Measurements from ENCODE around the gene GOSR2.

Gene GOSR2

DNA sequence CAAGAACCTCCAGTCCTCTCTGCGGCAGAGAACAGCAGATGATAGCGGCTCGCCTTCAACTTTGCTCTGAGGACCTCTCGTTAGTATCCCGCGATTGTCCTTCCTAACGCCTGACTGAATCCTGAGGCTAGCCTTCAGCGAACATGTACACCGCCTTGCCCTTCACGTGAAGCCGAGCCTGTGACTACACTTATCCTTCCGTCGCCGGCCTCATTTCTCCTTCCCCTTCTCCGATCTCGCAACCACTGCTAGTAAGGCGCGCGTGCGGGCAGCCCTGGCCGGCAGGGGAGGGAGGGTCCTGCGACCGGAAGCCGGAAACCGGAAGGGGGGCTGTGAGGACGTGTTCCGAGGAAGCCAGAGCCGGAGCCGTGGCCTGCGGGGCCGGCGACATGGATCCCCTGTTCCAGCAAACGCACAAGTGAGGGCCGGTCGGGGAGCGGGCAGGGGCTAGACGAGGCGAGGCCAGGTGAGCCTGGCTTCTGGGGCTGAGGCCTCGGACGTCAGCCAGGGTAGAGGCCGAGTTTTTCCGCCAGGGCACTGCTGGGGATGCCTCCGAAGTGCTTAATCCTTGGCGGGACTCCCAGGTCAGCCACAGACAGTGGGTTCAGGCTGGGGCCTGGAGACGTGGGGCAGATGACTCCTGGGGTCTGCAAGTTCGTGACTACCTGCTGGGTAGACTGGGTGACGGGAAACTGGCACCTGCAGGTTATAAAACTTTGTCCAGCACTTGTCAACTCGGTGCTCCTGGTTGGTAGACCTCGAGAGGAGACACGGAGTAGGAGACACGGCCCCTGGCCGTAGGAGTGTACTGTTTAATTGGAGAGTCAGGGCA is at the start of gene GOSR2:
Gene GOSR2 (plus strand): TSS at position 357 of the 832 bp plus-strand sequence. CDS start 33 bp downstream, at position 390.
- DNase-seq (ENCODE audit: low read depth) = peak; percentile 83

DNA sequence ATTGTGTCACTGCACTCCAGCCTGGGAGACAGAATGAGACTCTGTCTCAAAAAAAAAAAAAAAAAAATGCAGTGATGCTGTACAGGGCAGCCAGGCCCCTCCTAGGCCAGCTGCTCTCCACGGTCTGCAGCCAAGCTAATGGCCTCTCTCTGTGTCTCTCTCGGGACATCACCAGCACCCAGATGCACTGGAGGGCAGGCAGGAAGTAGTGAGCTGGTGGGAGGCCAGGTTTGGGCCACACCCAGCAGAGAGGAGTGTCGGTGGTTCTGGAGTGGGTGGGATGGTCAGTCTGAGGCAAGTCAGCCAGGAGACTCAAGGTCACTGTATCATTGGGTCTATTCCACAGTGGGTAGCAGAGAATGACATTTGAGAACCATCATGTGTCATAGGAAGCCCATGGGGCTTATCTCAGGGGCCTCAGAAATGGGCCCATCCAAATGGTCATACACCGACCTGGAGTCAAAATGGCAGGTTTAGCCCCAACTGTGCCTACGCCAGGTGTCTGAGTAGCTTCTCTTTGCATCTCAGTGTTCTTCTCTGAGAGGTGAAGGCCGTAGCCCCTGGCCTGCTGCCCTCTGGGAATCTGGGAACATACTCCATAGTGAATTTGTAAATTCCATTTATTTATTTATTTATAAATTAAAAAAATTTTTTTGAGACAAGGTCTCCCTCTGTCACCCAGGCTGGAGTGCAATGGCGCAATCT is 48.9 kb upstream of the GOSR2 start:
- no peak for DNase-seq (ENCODE audit: low read depth)

DNA sequence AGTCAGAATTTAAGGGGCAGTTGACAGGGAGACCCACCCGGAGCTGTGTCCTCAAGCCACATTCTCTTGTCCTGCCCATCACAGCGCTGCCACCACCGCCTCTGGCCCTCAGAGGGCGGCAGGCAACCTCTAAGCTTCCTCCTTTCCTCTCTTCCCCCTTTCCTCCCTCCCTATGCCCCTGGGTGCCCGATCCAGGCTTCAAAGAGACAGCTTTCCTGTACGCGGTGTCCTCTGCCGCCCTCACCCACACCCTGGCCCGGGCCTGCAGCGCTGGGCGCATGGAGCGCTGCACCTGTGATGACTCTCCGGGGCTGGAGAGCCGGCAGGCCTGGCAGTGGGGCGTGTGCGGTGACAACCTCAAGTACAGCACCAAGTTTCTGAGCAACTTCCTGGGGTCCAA is 48.1 kb upstream of the GOSR2 start:
- no peak for DNase-seq (ENCODE audit: low read depth)

DNA sequence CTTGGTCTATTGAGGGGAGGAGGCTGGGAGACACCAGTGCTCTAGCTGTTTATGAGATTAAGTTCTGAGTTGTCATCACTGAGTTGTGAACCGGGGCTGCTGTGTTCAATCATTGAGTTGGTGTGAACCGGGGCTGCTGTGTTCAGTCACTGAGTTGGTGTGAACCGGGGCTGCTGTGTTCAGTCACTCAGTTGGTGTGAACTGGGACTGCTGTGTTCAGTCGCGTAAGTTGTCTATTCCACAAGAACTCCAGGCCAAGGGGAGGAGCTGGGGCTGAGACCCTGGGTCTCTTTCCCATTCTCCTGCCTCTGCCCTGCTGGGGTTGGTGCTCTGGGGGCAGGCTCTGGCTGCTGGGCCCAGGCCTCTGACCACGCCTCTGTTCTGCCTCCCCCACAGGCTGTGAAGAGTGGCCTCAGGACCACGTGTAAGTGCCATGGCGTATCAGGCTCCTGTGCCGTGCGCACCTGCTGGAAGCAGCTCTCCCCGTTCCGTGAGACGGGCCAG is 47.1 kb upstream of the GOSR2 start:
- no peak for DNase-seq (ENCODE audit: low read depth)

DNA sequence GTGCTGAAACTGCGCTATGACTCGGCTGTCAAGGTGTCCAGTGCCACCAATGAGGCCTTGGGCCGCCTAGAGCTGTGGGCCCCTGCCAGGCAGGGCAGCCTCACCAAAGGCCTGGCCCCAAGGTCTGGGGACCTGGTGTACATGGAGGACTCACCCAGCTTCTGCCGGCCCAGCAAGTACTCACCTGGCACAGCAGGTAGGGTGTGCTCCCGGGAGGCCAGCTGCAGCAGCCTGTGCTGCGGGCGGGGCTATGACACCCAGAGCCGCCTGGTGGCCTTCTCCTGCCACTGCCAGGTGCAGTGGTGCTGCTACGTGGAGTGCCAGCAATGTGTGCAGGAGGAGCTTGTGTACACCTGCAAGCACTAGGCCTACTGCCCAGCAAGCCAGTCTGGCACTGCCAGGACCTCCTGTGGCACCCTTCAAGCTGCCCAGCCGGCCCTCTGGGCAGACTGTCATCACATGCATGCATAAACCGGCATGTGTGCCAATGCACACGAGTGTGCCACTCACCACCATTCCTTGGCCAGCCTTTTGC is 46.5 kb upstream of the GOSR2 start:
- no peak for DNase-seq (ENCODE audit: low read depth)

DNA sequence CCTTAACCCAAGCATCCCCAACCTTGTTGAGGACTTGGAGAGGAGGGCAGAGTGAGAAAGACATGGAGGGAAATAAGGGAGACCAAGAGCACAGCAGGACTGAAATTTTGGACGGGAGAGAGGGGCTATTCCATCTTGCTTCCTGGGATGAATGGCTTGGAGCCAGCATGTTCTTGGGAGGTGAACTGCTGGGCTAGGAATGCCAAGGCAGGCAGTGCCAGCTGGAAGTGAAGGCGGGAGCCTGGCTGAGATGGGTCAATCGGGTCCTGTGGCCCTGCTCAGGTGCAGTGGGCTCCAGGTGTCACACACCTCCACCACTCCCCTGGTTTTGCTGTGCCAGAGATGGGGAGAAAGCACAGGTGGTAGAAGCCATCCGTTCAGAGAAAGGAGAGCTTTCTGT is 46.0 kb upstream of the GOSR2 start:
- DNase-seq (ENCODE audit: low read depth) = no peak

DNA sequence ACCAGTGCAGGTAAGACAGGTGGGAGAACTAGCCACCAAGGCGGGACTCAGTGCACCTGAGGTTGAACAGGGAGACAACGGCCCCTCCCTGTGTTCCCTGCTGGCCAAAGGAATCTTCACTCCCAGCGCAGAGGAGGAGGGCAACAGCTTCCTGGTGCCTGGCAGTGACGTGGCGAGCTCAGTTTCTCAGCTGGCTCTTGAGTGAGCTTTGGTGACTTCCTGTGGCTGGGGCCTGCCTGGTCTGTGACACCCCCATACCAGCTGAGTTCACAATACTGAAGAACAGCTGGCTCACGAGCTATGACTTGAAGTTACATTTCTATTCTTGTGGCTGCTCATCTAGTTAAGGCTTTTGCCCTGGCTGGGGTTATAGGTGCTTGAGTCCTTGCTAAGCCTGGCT is 45.5 kb upstream of the GOSR2 start:
- DNase-seq (ENCODE audit: low read depth) = no peak

DNA sequence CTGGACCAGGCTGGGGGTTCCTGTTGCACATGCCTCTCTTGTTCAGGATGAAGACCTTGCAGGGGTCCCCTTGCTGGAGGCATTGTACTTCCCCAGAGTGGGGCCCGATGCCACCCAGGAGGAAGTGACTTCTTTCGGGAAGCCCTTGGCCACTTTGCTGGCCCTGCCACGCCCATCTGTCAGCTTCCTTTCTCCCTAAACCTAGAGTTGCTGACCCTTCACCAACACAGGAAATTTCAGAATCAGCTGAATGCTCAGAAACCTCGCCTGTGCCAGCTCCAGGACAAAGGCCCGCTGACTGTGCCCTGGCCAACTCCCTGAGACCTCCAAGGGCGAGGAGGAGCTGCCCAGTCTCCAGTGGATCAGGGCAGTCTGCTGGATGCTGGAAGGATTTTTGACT is 44.9 kb upstream of the GOSR2 start:
- no peak for DNase-seq (ENCODE audit: low read depth)

DNA sequence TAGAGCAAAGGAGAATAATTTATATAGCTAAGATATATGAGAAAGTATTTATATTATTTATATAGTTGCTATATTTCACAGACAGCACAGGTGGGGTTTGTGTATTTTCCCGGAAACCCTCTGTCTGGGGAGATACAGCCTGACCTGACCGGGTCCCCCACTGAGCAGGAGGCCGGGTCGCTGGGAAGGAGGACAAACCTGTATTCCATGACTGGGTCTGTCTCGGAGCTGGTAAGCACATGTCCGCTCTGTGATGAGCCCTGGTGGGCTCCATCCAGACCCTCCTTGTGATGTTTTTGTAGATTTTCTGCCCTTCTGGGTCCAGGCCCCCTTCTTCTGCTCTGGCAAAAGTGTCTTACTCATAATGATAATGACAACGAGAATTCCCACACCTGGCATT is 43.9 kb upstream of the GOSR2 start:
- no peak for DNase-seq (ENCODE audit: low read depth)

DNA sequence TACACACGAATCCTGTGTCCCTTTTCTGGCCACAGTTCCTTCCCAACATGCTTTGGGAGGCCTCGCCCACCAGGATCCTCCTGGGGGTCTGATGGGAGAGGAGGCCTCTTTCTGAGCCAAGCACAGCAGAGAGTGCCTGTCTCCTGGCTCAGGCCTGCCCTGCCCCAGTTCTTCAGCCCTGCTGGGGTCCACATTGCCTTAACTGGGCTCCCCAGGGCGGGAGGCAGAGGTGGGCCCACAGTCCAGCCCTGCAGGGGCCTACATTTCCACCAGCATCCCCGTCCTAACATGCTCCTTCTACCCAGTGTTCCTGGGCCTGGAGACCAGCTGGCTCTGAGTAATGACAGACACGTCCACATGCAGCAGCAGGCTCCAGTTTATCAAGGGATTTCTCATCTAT is 41.9 kb upstream of the GOSR2 start:
- no peak for DNase-seq (ENCODE audit: low read depth)

DNA sequence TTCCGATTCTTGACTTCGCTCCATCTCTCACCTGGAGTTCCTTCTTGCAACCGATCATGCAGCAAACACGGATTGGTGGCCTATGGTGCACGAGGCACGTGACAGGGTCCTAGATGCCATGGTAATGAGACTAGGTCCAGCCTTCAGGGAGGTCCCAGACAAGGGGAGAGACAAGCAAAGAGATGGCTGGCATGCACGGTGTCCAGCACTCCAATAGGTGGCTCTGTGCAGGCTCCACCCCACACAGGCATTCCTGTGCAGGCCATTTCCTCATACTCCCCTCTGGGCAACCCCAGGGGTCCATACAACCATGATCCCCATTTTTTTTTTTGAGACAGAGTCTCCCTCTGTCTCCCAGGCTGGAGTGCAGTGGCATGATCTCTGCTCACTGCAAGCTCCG is 40.3 kb upstream of the GOSR2 start:
- DNase-seq (ENCODE audit: low read depth) = no peak

DNA sequence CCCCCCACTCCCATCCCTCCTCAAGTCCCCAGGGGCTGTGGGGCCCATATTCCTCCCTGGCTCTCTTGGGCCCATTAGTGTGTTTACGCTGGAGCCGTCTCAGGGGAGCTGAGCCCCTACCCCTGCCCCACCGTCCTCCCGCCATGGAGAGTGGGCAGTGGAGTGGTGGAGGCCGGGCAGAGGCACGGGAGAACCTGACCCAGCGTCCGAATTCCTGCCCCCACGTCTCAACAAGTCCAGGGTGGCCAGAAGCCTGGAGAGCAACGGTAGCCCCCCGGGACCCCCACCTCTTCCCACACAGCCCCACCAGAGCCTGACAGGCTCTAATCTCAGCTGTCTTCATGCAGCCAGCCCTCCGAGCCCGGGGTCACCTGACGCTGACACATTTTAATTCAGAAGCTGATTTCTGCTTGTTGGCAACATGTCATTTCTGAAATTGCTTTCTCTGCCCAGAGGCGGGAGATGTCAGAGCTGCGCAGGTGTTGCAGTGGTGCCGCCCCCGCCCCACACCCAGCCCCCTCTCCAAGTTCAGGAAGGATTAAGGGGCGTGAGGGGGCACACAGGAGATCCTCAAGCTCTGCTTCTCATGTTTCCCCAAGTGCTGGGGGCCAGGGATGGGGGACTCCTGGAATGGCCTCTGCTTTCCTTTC is 39.0 kb upstream of the GOSR2 start:
- no peak for DNase-seq (ENCODE audit: low read depth)

DNA sequence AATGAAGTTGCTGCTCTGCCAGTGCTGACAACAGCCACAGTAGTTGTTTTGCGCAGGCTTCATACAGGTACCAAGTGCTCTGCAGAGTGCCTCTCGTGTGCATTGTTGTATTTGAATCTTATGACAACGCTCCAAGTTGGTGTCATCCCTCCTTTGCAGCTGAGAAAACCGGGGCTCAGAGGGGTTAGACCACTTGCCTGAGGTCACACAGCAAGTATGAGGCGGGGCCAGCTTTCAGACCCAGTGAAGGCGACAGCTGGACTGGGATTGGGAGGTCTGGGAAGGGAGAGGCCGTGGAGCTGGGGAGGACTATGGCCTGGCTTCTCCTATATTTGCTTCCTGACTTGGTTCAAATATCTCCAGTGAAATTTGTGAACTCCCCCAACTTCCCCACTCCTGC is 38.4 kb upstream of the GOSR2 start:
- DNase-seq (ENCODE audit: low read depth) = no peak

DNA sequence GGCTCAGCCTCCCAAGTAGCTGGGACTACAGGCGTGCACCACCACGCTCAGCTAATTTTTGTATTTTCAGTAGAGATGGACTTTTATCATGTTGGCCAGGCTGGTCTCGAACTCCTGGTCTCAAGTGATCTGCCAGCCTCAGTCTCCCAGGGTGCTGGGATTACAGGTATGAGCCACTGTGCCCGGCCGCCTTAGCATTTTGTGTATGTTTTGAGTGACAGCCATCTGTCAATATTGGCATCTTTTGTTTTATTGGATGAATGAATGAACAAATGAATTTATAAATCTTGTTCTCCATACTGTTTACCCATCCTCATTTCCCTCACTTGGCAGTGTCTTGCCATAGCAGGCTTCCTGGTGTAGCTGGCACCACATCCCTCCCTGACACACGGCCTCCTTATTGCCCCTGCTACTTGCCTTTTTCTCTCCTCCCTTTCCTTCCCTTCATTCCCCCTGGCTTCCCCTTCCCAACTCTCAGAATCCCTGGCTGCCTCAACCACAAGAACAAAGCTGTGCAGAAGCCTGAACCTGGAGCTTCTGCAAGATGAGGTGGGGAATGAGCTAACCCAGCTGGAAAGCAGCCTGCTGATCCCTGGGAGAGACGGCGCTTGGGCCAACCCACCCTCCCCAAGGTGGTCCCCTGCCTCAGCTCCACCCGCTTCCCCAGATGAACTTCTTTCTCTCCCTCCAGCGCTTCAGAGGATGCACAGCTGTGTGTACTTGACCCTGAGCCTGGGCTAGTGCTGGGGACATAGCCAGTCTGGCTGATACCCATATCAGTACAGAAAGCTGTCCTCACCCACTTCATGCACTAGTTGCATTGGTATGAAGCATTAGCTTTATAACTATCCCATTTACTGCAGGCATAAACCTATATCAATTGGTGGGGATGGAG is 37.3 kb upstream of the GOSR2 start:
- DNase-seq (ENCODE audit: low read depth) = no peak

DNA sequence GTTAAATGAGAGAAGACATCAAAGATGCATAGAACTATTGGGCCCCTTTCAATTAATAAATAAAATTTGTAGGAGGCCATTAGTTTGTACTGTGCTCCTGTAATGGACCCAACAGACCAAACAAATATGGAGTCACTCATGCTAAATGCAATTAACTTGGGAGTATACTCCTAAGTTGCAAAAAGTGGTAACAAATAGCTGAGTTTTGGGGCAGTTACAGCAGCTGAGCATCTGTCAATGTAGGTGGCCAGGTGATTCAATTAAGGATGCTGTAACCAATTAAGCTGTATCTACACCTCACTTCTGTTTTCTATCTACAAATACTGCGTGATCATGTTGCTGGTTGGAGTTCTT is 36.7 kb upstream of the GOSR2 start:
- no peak for DNase-seq (ENCODE audit: low read depth)

DNA sequence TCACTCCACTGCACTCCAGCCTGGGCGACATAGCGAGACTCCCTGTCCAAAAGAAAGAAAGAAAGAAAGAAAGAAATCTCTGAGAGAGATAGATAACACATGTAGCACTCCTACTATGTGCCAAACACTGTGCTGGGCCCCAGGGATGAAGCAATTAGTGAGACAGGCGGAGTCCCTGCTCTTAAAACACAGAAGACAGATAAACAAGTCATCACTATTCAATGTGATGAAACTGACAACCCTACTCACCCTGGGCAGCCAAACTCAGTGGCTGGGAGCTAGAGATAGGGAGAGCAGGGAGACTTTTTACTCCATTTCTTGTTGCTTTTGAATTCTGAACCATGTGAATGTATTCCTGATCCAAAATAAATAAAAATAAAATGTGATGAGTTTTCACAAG is 35.2 kb upstream of the GOSR2 start:
- no peak for DNase-seq (ENCODE audit: low read depth)

DNA sequence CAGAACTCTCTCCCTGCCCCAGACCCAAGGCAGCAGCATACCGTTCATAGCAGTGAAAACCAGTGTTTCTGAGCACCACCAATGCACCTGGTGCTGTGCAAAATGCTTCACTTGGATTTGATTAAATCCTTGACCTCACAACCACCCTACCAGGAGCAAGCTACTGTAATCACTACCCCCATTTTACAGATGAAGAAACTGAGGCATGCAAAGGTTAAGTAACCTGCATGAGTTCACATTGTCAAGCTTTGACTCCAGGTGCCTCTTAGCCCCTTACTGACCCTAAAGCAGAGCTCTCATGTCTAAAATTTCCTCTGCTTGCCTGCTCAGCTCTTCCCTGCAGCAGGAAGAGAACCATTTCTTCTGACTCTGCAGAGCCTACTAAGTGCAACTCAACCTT is 34.2 kb upstream of the GOSR2 start:
- no peak for DNase-seq (ENCODE audit: low read depth)

DNA sequence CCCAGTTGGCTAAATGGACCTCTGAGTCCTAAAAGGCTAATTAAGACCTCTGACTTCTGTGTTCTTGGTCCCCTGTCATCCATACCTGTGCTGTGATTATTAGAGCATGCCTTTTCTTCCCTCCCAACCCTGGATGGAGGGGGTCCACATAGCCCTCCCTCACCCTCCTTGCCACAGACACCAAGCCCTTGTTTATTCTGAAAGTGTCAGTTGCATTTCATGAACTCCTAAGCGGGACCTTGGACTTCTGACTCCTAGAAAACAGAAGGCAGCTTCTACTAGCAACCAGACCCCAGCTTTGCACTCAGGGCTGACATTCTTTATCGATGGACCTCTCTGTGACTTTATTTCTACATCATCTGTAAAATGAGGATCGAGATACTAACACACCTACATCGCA is 33.4 kb upstream of the GOSR2 start:
- DNase-seq (ENCODE audit: low read depth) = no peak

DNA sequence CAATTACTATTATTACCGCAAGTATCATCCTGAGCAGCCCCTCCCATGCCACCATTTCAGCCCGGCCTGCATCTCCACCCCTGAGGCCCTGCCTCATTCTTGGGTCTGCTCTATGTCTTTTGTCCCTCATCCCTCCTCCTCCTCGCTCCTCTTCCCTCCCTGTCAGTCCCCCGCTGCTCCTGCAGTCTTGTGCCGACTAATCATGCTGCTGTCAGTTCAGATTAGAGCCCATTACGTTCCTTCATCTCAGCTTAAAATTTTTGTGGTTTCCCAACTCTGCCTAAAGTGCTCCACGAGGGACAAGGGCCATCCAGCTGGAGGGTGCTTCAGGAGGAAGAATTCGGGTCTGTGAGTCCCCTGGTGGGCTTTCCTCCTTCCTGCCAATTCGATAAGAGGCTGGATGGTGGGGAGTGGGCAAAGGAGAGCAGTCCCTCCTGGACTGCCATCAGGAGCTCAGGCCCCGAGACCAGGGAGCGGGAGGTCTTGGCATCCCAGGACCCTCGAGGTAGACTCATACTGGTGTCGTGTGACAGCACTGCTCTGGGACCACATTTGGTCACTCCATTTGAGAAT is 32.9 kb upstream of the GOSR2 start:
- no peak for DNase-seq (ENCODE audit: low read depth)

DNA sequence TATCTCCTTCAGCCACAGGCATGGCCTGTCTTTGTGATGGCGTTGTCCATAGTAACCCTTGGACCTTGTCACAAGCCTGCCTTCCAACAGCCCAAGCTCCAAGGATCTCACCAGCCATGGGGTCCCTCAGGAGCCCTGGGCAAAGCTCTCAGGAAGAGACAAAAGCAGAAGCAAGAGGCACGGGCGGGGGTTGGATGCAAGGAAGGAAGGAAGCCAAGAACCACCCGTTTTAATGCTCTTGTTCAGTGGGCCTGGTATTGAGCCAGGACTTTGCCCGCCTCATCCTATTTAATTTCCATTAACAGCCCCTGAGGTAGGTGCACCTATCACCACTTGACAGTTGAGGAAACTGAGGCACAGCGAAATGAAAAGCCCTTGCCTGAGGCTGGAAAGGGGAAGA is 32.3 kb upstream of the GOSR2 start:
- DNase-seq (ENCODE audit: low read depth) = no peak

DNA sequence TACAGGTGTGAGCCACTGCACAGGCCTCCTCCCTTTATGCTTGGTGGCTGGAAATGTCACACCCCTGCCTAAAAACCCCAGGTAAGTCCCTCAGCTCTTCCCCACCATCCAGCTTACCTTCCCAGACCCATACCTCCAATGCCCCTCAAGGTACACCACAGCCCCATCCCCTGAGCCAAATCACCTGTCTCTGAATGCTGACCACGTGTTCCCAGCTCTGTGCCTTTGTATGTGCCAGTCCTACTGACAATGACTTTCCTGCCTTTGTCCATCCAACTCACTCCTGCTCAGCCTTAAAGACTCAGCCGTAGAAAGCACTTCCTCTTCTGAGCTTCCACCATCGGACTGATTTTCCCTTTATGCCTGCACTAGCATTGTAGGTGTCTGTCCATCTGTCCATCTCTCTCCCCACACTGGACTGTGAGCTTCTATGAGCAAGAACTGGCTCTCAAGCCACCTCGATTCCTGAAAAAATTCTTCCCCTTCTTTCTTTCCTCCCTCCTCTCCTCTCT is 30.7 kb upstream of the GOSR2 start:
- no peak for DNase-seq (ENCODE audit: low read depth)

Measured in stimulated activated CD8-positive, alpha-beta memory T cell treated with anti-CD3 and anti-CD28 coated beads, Interleukin-15, amount 100 ng/mL, for 1 hour (primary cell).